ENCODE data around the gene CCNH.

DNA sequence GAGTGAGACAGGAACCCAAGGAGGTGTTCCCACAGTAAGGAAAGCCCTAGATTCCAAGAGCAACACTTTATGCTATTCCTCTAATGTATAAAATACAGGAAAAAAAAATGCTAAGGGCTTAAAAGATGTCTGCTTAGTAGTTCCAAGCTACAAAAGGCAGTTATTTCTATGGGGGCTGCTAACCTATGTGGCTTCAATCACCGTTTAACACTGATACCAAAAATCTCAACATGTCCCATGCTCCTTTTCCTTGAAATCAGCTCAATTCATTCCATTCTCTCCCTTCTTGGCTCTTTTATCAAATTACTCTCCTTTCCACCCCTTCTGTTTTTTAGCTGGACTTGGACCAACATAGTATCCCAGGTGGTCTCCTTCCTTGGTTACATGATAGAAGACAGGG is 20.6 kb downstream of the CCNH start:
- TF ChIP-seq, protein P1, sequence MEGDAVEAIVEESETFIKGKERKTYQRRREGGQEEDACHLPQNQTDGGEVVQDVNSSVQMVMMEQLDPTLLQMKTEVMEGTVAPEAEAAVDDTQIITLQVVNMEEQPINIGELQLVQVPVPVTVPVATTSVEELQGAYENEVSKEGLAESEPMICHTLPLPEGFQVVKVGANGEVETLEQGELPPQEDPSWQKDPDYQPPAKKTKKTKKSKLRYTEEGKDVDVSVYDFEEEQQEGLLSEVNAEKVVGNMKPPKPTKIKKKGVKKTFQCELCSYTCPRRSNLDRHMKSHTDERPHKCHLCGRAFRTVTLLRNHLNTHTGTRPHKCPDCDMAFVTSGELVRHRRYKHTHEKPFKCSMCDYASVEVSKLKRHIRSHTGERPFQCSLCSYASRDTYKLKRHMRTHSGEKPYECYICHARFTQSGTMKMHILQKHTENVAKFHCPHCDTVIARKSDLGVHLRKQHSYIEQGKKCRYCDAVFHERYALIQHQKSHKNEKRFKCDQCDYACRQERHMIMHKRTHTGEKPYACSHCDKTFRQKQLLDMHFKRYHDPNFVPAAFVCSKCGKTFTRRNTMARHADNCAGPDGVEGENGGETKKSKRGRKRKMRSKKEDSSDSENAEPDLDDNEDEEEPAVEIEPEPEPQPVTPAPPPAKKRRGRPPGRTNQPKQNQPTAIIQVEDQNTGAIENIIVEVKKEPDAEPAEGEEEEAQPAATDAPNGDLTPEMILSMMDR (conservative IDR thresholded peaks at IDR 0.05; ENCODE audit: low read depth, low read length): no peak
- no peak for TF ChIP-seq EZH2 (IDR thresholded peaks at IDR 0.05; ENCODE audit: borderline replicate concordance, low read depth, low read length, poor library complexity, severe bottlenecking)
